Measurements from ENCODE around the gene NCAM2. TPM values are rescaled to one million over a fixed set of nuclear protein-coding genes. Genes with fewer than 3 reads are reported as not detected.

Gene NCAM2
- total RNA-seq, 1 donor from 2014 or later: 0.53 TPM

DNA sequence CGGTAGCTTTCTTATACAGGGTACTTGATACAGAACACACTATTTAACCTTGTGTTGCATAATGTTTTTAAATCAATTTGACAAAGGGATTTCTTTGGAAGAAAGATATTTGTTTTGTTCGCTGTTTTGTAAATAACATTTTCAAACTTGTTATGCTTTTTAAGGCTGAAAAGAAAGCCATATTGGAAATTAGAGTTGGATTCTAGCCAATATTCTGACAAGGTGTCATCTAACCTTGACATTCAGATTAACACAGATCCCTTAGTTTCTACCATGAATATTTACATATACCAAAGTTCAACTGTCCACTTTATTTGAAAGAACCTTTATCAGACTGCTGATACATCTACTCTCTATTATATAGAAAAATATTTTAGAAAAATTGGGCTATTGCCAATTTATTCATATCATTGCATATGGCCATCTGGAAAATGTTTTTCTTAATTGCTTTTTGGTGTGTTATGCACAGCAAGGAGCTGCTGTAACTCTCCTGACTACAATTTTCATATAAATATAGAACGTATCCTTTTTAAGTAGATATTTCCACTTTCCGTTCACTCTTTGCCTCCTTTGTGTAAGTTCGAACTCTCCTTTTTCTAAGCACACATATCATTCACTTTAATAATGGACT is 206.3 kb downstream of the NCAM2 start:
- DNase-seq (ENCODE audit: low spot score) (no peak), ATAC-seq (no peak)

DNA sequence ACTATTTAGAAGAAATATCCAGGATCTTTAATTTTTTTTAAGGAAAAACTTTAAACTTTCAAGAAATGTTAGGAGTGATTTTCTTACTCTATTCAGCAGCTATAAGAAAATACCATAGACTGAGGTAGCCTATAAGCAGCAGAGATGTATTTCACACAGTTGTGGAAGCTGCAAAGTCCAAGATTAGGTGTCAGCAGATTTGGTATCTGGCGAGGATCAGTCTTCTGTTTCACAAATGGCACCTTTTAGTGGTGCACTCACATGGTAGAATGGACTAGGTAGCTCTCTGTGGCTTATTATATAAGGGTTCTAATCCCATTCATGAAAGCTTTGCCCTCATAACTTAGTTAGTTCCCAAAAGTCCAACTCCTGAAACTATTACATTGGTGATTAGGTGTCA is 207.4 kb downstream of the NCAM2 start:
- DNase-seq (ENCODE audit: low spot score): no peak

DNA sequence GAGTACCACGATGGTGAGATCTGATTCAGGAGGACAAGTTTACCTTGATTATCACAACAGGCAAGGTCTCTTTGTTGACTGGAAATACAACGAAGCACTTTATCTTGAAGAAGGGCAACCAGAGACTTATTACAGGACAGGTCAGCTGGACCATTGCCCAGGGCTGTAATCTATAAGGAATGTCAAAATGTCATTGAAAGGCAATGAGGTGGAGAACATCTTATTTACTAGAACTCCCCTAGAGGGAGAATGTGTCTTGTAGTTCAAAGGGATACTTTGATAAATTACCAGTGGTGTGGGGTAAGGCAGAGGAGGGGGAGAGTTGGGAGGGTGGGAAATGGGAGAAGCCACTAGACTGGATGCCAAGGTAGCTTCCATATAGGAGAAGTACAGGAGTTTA is 212.3 kb downstream of the NCAM2 start:
- ATAC-seq: no peak
- no peak for DNase-seq (ENCODE audit: low spot score)

More for the DNA sequence above, 207.4 kb downstream of the NCAM2 start:
- ATAC-seq: no peak

DNA sequence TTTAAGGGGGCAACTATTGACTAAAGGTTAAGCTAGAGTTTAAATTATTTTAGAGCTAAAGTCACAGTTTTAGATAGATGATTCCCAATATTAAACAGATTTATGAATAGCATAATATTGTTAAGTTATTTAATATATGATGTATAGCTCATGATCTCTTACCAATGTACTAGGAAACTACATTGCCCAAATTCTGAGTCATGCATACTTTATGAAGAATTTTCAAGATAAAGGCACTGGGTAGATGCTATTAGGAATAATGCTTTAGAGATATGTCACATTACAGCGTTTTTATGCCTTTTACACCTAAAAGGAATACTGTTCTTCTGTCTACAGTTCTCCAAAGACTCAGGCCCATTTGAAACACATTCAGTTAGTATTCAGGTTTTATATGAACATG is 215.1 kb downstream of the NCAM2 start:
- DNase-seq (ENCODE audit: low spot score) (no peak), ATAC-seq (no peak)

DNA sequence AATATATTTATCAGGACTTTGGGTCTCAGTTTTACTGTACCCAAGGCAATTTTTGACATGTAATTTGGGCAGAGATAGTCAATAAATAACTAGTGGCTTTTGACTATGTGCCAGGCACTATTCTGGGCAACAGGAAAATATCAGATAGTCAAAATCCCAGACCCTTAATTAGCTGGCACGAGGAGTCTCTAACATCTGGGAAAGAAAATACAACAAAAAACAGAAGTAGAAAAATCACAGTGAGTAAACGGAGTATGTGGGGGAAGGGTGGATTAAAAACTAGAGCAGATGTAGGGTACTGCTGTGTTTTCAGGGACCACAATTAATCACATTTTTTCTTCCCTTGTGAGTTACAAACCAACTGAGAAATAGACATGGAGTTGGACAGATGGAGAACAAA is 217.8 kb downstream of the NCAM2 start:
- ATAC-seq (no peak), DNase-seq (ENCODE audit: low spot score) (no peak)

DNA sequence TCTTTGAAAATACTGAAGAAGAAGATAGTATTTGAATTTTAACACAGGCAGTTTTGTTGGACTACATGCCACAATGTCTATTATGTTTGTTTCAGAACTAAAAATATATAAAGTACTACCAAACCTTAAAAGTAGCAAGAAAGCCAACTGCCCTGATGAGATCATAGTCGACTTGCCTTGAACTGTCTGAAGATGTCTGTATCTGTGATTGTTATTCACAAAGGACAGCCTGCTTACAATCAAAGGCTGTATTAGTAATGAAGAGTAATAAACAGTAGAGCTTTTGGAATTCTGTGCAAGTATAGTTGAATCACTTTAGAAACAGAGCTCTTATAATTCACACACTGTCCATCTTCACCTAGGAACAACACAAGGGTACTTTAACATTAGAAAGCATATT is 228.3 kb downstream of the NCAM2 start:
- no peak for DNase-seq (ENCODE audit: low spot score)
- no peak for ATAC-seq

DNA sequence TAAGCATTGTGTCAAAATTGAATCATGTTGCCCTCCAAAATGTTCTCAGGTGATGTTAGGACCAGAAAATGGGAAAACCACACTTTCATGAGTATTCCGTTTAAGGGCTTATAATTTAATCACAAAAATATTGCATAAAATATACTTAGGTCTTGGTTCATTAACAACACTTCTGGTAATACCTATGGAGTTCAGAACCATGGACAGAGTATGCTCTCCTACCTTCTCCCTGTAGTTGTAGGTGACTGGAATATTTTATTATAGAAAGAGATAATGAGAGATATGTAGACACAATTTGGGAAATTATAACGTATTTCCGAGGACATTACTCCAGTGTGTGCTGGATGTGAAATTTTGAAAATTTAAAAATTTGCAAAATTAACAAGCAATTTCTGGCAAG is 232.5 kb downstream of the NCAM2 start:
- no peak for DNase-seq (ENCODE audit: low spot score)

DNA sequence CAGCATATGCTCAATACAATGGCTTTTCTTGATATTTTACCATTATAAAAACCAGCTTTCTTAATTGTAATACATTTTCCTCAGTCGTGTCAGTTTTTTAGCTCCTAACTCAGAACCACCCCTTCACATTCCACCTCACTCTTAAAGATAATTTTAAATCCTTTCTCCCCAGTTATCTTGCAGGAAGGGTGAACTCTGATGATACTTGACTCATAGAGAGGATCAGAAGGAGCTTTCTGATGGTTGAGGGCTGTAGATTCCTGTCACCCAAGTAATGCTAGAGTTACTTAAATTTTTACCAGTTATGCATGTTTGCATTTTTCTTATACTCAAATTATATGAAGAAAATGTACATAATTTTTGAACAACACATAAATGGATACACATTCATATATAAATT is 233.7 kb downstream of the NCAM2 start:
- DNase-seq (ENCODE audit: low spot score) (no peak), ATAC-seq (no peak)

More for the DNA sequence above, 232.5 kb downstream of the NCAM2 start:
- ATAC-seq: no peak

DNA sequence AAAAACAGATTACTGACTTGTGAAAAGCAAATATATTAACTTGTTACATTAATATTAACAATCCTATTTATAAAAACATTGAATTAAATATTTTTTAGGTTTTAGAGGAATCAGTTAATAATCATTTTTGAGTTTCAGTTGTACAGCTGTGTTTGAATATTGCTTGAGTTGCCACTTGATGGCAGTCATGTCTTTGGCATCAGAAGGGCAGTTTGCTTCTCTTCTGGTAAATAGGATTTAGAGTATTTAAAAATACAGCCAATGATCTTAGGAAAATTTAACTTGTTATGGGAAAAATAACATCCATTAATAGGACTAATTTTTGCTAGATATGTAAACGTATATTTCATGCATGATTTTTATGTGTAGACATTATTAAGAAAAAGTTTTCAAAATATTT is 234.1 kb downstream of the NCAM2 start:
- ATAC-seq: peak; percentile 82
- no peak for DNase-seq (ENCODE audit: low spot score)

DNA sequence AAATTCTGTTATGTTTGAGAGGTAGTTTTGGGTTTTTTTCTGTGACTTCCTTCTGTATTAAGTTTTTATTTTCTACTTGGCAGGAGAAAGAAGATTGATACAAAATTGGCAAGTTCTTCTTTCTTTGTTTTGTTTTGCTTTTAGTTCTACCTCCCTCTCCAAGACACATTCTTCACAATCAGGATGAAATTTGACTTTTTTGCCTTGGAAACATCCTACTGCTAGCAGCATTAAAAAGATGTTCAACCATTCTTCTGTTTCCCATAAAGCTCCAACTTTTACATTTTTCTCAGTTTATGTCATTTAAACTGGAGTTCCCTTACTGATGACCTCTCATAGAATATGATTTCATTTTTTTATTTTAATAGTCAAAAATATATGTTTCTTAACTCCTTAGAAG is 234.8 kb downstream of the NCAM2 start:
- DNase-seq (ENCODE audit: low spot score) (no peak), ATAC-seq (no peak)

DNA sequence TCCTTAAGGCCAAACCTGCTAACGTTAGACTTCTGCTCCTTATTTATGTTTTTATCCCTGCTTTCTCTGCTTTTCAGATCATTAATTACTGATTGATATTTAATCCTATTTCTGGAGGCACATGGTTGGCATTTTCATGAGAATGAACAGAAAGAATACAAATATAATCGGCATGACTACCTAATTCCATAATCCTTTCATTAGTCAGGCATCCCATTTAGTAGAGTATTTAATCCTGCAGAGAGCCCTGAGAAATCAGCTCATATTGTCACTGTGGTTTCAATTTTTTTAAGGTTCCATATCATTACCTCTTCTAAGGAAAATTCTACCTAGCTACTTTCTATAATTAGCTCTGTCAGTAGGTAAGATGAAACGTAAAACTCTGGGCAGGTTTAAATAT is 238.8 kb downstream of the NCAM2 start:
- ATAC-seq (no peak), DNase-seq (ENCODE audit: low spot score) (no peak)

DNA sequence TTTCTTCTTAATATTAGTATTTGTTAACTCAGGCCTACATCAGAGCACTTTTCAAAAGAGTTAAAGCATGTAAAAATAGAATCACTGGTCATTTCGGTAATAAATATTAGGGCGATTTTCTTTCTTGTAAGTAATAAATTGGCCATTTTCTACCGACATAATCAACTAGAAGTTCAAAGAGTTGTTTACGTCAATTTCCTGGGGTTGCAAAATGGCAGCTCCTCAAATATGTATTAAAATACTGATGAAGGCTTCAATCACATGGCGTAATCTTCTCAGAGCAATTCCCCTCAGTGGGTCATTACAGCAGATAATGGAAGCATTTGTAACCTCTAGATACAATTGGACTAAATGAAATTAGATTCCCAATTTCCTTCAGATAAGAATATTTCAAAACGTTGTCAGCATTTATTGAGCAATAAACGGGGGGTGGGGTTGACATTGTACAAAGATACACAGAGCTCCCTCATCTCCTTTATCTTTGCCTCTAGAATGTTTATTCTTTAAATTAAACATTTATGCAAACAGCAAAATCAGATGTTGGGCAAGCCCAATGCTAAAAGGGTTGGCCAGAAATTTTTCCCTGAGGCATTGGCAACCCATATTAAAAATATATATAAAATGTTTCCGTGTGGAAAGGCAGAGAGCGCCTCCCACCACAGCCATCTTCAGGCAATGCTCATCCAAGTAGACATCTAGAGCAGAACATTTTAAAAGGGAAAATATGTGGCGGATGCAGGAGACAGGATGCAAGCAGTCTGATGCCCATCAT is 240.6 kb downstream of the NCAM2 start:
- no peak for ATAC-seq
- DNase-seq (ENCODE audit: low spot score): no peak

DNA sequence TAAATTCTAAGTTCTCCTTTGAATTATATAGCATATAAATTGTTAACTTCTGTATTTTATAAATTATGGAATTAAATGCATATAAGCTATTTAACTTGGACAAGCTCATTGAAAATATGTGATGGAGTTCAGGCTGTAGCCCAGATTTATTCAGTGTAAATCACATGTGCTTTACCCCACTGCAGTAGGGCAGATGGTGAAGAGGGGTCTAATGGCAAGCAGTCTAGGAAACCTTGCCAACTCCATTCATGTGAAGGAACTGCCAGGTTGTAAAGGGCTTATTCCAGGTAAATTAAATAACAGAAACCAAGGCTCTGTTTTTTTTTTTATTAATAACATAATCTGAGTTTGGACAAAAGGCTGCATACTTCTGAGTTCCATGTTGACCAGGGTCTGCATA is 243.2 kb downstream of the NCAM2 start:
- DNase-seq (ENCODE audit: low spot score): no peak
- ATAC-seq: no peak

DNA sequence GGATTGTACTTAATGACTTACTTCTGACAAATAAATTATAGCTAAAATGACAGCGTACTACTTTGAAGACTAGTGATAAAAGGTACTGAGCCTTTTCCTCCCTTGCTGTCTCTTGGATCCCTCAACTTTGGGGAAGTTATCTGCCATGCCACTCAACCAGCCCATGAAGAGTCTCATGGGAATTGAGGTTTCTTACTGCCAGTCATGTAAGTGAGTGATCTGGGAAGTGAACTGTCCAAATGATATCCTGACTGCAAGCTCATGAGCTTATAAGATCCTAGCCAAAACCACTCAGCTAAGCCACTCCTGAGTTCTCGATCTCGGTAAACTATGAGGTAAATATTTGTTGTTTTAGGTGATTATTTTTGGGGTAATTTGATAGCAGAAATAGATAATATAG is 247.8 kb downstream of the NCAM2 start:
- no peak for ATAC-seq
- DNase-seq (ENCODE audit: low spot score): no peak

DNA sequence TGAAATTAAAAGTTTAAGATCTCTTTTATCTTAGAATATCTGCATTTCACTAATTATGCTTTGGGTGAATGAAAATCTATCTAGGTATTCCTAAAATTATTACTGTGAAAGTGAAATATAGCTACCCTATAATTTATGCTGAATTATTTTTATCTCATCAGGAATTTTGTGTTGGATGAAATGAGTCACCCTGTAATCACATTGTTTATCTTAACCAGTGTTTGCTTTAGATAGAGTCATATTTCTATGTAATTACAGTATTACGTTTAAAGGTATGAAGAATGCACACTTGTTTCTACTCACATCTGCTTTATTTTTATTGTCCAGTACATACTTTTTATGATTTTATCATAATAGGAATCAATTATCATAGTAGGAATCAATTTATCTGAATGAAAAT is 249.2 kb downstream of the NCAM2 start:
- DNase-seq (ENCODE audit: low spot score) (no peak), ATAC-seq (no peak)

DNA sequence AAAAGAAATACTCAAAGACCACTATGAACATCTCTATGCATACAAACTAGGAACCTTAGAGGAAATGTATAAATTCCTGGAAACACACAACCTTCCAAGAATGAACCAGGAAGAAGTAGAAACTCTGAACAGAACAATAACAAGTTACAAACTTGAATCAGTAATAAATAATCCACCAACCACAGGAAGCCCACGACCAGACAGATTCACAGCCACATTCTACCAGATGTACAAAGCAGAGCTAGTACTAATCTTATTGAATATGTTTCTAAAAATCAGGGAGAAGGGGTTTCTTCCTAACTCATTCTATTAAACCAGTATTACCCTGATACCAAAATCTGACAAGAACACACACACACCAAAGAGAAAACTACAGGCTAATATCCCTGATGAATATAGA is 263.8 kb downstream of the NCAM2 start:
- DNase-seq (ENCODE audit: low spot score): no peak
- no peak for ATAC-seq

DNA sequence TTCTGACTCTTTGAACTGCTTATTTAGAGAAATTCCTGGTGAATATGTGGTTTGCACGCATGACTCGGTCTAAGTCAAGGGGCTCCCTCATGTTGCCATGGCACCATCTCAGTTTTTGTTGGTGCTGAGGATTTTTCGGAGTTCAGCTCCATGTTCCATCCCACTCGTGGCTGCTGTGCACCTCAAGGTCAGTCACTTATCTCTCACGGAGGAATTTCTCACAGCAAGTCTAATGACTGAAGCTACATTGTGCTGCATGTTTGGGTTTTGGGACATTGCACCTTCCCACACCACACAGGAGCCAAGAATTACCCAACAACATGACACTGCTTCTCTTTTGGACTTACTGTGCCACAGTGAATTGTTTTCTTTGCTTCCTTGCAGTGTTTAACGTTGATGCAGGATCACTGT is 269.9 kb downstream of the NCAM2 start:
- no peak for DNase-seq (ENCODE audit: low spot score)
- ATAC-seq: peak; percentile 80

DNA sequence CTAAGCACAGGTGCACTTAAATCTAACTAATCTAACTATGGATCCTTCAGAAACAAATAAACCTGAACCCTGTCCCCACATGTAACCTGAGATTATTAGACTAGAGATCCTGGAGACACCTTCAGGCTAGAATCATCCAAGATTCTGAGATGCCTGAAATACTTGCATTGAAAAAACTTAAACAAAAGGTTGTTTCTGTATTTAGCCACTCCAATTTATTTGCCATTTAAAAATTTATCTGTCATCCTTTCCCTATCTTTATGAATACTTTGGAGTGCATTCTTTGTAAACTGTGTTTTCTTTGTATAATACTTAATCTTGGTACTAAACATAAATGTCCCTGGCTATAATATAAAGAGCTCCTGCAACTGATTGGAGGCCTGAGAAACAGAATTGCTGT is 270.7 kb downstream of the NCAM2 start:
- ATAC-seq (no peak), DNase-seq (ENCODE audit: low spot score) (no peak)

DNA sequence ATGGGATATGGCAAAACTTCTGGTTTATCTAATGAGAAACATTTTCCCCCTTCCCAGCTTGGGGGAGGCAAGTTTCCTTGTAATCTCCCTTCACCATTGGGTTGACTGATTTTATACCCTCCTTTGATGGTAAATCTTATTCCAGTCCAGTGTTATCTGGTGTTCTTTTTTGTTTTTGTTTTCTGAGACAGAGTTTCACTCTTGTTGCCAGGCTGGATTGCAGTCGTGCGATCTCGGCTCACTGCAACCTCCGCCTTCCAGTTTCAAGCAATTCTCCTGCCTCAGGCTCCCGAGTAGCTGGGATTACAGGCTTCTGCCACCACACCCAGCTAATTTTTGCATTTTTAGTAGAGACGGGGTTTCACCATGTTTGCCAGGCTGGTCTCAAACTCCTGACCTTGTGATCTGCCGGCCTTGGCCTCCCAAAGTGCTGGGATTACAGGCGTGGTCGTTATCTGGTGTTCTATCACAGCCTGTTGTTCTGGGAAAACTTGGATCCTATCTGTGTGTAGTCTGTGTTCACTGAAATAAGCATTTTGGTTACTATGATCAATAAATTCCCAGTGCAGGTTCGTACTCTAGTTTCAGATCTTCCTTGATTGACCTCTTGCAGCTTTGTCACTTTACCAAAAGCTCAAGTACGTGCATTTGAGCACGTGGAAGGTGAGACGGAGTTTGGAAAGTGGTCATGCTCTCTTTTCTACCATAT is 281.1 kb downstream of the NCAM2 start:
- DNase-seq (ENCODE audit: low spot score) (no peak), ATAC-seq (peak; percentile 84)

DNA sequence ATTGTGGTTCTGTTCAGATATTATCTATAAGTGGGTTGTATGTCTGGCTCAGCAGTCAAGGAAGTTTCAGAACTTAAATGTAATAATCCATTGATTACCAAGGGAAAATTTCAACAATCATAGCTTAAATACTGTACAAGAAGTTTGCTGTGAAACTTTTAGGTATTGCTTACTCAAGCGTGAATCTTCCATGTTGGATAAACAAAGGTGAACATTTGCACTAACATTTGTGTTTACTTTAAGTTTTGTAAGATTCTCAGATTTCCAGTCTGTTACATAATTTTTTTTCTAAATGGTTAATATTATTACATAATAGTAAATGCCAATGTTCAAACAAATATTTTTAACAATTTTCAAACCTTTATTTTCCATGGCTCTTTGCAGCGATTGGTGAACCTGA is 285.6 kb downstream of the NCAM2 start:
- ATAC-seq: no peak
- no peak for DNase-seq (ENCODE audit: low spot score)

DNA sequence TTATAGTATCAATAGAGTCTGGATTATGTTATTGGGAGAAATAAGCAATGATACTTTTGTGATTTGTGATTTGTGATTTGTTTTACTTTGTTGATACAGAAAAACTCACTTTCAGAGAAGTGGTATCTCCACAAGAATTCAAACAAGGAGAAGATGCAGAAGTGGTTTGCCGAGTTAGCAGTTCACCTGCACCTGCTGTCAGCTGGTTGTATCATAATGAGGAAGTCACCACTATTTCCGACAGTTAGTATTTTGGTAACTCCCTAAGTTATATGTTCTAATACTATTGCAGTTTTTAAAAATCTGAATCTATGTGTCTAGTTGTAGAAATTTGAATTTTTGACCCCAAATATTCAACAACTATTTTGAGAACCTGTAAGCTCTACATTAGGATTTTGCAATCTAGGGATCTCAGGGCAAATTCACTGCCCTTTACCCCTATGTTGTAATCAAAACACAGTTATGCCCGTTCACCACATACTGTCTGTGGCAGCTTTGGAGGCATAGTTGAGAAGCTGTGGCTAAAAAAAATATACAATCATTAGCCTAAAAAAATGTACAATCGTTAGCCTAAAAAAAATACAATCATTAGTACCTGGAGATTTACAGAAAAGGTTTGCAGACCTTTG is 288.1 kb downstream of the NCAM2 start:
- ATAC-seq: peak; percentile 92

DNA sequence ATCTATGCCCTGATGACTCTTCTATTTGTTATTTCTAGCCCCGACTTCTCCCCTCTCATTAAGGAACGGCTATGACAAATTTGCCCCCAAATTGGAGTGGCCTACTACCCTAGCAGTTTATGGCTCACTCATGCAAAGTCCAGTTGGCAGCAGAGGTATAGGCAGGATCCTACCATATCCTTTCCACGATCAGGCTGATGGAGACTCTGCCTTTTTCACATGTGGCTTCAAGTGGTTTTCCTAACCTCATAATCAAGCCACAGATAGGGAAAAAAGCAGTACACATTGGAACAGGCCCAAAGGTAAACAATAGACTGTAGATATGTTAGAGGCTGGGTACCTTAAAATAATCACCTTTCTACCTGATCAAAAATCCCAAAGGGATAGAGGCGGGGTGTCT is 292.5 kb downstream of the NCAM2 start:
- DNase-seq (ENCODE audit: low spot score) (no peak), ATAC-seq (peak; percentile 77)

More for the DNA sequence above, 288.1 kb downstream of the NCAM2 start:
- no peak for DNase-seq (ENCODE audit: low spot score)

Measured in left lobe of liver (tissue), 2 donors.